NCI-H460 (cell line): ENCODE results near the gene UBL4A. TPM values are rescaled to one million over a fixed set of nuclear protein-coding genes. Genes with fewer than 3 reads are reported as not detected.

Experiments used
- DNase-seq: peaks from one replicate; pipeline ENCODE4 v3.0.0-alpha.2; 2016; ENCODE audit warnings: low read depth; ENCODE audit errors: extremely low read depth
- small RNA-seq, 2 experiments: library from RNA; depleted of rRNA; stranded (forward); fragments of <200 nt; gene quantifications; one replicate each; pipeline ENCODE3, GENCODE V24; 2014
- total RNA-seq: library from RNA; depleted of rRNA; stranded (reverse); fragments of >200 nt; shearing (Covaris generic); gene quantifications from 2 replicates; pipeline ENCODE4 v1.2.3, GENCODE V29; 2014; rRNA removed

UBL4A gene
- total RNA-seq, 1 experiment from 2014 or later: 93.2 TPM

- no peak for DNase-seq
Observed at GRCh38 chrX:154441984-154442707, 44.3 kb downstream of the UBL4A start.

GRCh38 chrX:154441564-154441963 lies 44.9 kb downstream of the UBL4A start:
- DNase-seq: no peak

GRCh38 chrX:154440623-154441357 lies 45.6 kb downstream of the UBL4A start:
- DNase-seq: no peak

- no peak for DNase-seq
Observed at GRCh38 chrX:154439841-154440240, 46.6 kb downstream of the UBL4A start.

GRCh38 chrX:154437971-154438893 lies 48.2 kb downstream of the UBL4A start:
- no peak for DNase-seq

GRCh38 chrX:154436983-154437752 lies 49.2 kb downstream of the UBL4A start, which contains the start of gene GDI1:
Gene GDI1 (plus strand): TSS chrX:154437154. CDS start chrX:154437255, 101 bp downstream.
- peak; percentile 30 for DNase-seq

- no peak for DNase-seq
Observed at GRCh38 chrX:154436374-154436982, 49.9 kb downstream of the UBL4A start.

GRCh38 chrX:154435171-154435733 lies 51.2 kb downstream of the UBL4A start:
- DNase-seq: no peak

GRCh38 chrX:154434394-154435168 lies 51.8 kb downstream of the UBL4A start:
- DNase-seq: no peak

Small RNA genes within 50 kb of the gene (small RNA-seq; reads per million reads assigned to genes)
- gene MIR6858: 0 reads per million in 2 experiments
- gene RN7SL697P: 0 reads per million in 2 experiments

Other genes with a start within 250 kb of the UBL4A start
- gene OPN1MW3, start 229.0 kb downstream of the UBL4A start, total RNA-seq: not detected in 2 replicates
- gene TEX28, start 191.5 kb downstream of the UBL4A start, total RNA-seq: not detected in 2 replicates
- not detected in 2 replicates for gene TKTL1, start 190.8 kb downstream of the UBL4A start, total RNA-seq
- gene FLNA, start 112.0 kb downstream of the UBL4A start, total RNA-seq: 901 and 1,031 TPM in 2 replicates
- 85.8 and 98.2 TPM in 2 replicates for gene EMD, start 107.3 kb downstream of the UBL4A start, total RNA-seq
- 5,948 and 7,043 TPM in 2 replicates for gene RPL10, start 88.2 kb downstream of the UBL4A start, total RNA-seq
- gene DNASE1L1, start 77.4 kb downstream of the UBL4A start, total RNA-seq: 45.8 and 48.9 TPM in 2 replicates
- gene TAFAZZIN, start 75.1 kb downstream of the UBL4A start, total RNA-seq: 43.7 and 53.6 TPM in 2 replicates
- gene ATP6AP1, start 57.9 kb downstream of the UBL4A start, total RNA-seq: 99.0 and 105 TPM in 2 replicates
- 99.9 and 117 TPM in 2 replicates for gene GDI1, start 49.5 kb downstream of the UBL4A start, total RNA-seq
- gene FAM50A, start 42.5 kb downstream of the UBL4A start, total RNA-seq: 62.2 and 67.5 TPM in 2 replicates
- 6.5 and 7.1 TPM in 2 replicates for gene PLXNA3, start 28.3 kb downstream of the UBL4A start, total RNA-seq
- gene LAGE3, start 7.3 kb downstream of the UBL4A start, total RNA-seq: 35.4 and 45.5 TPM in 2 replicates
- gene SLC10A3, start 4.0 kb upstream of the UBL4A start, total RNA-seq: 27.9 and 34.8 TPM in 2 replicates
- 42.1 and 44.3 TPM in 2 replicates for gene FAM3A, start 29.6 kb upstream of the UBL4A start, total RNA-seq
- 369 and 378 TPM in 2 replicates for gene G6PD, start 60.2 kb upstream of the UBL4A start, total RNA-seq
- gene IKBKG, start 61.0 kb upstream of the UBL4A start, total RNA-seq: 33.2 and 37.9 TPM in 2 replicates
- not detected in 2 replicates for gene CTAG1A, start 98.5 kb upstream of the UBL4A start, total RNA-seq
- gene CTAG1B, start 132.7 kb upstream of the UBL4A start, total RNA-seq: not detected in 2 replicates
- not detected in 2 replicates for gene CTAG2, start 167.0 kb upstream of the UBL4A start, total RNA-seq